ENCODE measurements around the gene GAS2.
"Not testable (repeated sequence)": the region's sequence is repeated elsewhere in the genome, so short reads cannot be mapped to it uniquely, and the experiment has no call there.

Gene GAS2

GRCh38 chr11:22666325-22666687, at the start of gene GAS2:
GAS2 (plus strand) TSS chr11:22666611; CDS start chr11:22674870, 8,259 bp downstream.
- DNase-seq, result peak; percentile 83

DNA sequence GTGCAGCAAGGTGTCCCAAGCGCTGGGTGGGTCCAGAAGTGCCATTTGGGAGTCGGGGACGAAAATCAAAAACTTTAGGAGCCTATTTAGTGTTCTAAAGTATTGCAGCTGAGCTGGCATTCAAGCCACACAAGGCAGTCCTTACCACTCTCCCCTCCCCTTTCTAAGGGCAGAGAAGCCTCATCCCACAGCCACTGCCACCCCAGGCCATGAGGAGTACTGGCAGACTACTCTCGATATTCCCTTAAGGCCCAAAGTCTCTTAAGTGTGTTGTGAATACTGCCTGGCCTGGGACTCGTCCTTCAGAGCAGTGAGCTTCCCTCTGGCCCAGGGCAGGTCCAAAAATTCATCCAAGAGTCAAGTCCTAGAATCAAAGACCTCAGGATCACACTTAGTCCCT, 48.5 kb upstream of the GAS2 start:
- no peak for DNase-seq

DNA sequence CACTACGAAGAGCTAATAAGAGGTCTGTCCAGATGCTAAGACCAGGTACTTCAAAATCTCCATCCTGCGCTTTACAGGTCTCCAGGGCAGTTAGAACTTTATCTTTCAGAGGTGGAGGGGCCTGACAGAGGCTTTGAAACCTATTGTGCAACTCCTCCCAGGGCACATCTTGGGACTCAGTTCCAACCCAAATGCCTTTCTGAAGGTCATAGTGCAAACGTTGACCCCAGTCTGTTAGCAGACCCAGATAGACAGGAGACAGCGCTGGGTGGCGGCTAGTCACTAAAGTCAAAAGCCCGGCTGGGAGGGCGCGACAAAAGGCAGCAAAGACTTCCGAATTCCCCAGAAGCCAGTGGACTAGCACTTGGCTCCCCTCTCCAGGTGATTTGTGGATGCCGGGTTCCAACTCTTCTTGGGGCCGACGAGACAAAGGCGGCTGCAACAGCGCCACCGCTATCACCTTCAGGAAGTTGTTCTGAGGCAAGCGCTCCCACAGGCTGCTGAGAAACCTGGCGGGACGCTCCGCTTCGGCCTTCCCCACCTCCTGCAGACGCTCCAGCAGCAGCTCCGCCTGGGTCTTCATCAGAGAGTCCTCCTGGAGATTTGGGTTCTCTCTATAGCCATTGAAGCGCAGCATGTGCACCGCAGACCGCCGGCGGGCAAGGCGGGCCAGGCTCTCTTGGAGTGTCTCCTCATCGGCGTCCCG, 41.5 kb upstream of the GAS2 start:
- DNase-seq, result peak; percentile 78

GRCh38 chr11:22625448-22626287, 40.7 kb upstream of the GAS2 start, which contains the start of gene FANCF:
FANCF (minus strand) TSS chr11:22625823; CDS start chr11:22625810, 13 bp downstream.
- DNase-seq, result peak; percentile 94

DNA sequence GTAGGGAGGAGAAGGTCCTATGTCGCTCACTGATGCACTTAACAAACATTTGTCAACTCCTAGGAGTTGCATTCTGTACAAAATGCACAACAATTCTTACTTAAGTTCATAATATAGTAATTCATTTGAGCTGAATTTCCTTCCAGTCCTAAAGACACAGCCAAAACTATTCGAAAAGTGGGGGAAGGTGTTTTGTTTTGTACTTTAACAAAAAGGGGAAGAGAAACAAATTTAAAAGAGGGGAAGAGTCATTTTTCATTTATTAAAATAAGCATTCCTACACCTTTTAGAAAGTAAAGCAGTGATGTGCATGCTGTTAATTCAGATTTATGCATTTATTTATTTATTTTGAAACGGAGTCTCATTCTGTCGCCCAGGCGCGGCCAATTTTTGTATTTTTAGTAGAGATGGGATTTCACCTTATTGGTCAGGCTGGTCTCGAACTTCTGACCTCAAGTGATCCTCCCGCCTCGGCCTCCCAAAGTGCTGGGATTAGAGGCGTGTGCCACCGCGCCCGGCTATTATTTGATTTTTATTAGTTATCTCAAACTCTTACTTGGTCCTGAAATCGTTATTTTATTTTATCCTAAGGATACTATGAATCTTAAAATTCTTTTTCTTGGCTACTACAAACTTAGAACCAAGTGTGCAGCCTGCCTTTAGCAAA, 39.7 kb upstream of the GAS2 start:
- DNase-seq, result no peak

DNA sequence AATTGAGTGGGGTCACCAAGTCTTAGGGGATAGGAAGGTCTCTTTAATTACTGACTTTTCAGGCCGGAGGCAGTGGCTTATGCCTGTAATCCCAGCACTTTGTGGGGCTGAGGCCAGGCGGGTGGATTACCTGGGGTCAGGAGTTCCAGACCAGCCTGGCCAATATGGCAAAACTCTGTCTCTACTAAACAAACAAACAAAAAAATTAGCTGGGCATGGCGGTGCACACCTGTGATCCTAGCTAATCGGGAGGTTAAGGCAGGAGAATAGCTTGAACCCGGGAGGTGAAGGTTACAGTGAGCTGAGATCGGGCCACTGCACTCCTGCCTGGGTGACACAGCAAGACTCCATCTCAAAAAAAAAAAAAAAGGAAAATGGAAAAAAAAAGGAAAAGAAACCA, 39.0 kb upstream of the GAS2 start:
- no peak for DNase-seq

GRCh38 chr11:22633354-22633902, 33.0 kb upstream of the GAS2 start:
- no peak for DNase-seq

- DNase-seq, result no peak
These were observed 31.3 kb upstream of the GAS2 start for GRCh38 chr11:22634897-22635629.

DNA sequence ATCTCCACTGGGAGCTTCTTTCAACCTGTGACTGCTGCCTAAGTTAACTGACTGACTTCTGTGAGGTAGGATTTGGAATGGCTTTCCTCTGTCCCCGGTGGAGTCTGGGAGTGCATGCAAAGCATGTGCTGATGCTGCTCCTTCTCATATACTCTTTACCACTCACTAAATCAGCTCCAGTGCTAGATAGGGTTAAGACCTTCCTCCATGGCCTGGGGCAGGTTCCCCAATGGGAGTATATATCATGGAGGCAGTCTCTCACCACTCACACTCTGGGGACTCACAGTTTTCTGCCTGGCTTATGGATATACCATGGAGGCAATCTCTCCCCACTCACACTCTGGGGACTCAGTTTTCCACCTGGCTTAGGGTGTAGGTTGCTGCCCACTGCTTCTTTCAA, 30.7 kb upstream of the GAS2 start:
- DNase-seq, result no peak

- DNase-seq, result no peak
These were observed 25.5 kb upstream of the GAS2 start for GRCh38 chr11:22640862-22641261.

DNA sequence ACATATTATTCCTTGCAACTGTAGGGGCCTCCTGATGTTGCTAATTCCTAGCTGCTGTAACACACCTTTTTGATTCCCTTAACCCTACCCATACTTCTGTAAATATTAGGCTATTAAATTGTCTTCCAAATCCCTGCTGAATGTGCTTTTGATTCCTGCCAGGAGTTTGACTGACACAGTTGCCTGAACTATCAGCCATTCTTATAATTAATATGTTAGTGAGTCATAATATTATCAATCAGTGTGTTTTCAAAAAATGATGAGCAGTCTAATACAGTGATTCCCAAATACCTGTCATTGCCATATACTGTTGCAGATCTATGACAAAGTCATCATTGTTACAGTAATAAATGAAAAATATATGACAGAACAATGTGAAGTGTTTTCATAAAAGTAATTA, 24.9 kb upstream of the GAS2 start:
- no peak for DNase-seq

DNA sequence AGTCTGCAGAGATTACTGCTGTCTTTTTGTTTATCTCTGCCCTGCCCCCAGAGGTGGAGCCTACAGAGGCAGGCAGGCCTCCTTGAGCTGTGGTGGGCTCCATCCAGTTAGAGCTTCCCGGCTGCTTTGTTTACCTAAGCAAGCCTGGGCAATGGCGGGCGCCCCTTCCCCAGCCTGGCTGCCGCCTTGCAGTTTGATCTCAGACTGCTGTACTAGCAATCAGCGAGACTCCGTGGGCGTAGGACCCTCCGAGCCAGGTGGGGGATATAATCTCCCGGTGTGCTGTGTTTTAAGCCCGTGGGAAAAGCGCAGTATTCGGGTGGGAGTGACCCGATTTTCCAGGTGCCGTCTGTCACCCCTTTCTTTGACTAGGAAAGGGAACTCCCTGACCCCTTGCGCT, 14.1 kb upstream of the GAS2 start:
- not testable (repeated sequence) for DNase-seq

GRCh38 chr11:22656130-22656529, 10.3 kb upstream of the GAS2 start:
- DNase-seq, result no peak

GRCh38 chr11:22657101-22657694, 9.2 kb upstream of the GAS2 start:
- no peak for DNase-seq

- no peak for DNase-seq
These were observed 6.6 kb upstream of the GAS2 start for GRCh38 chr11:22659783-22660182.

- DNase-seq, result peak; percentile 84
These were observed 453 bp downstream of the GAS2 start for GRCh38 chr11:22666688-22667439.

DNA sequence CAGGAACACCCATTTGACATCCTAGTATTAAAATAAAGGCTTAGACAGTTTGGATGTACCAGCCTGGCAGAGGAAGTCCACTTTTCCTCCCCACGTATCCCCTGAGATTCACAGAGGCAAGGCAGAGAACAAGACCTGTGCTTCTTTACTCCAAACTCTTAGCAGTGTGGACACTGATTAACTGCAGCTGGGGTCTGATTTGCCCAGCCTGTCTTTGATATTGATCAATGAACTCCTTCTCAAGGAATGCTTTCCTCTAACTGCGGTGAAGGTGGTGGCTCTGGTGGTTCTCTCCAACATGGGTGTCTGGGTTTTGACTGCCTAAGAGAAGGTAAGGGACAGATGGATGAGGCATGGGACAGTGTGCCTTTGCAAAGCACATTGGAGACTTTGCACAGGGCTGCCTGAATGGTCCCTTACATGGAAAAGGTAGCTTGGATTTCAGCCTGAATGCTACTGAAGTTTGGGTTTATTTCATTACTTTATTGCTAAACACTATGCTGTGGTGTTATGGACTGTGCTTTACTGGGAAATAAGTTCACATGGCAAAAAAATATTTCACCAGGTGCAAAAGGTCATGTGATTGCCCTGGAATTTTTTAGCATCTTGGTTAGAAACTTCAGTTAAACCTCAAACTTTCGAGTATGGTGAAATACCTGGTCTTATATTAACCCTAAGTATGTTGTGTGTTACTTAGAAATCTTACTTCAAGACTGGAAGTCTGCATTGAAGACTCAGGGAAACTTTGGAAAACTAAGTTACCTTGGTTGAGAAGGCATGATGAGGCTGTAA, 1.8 kb downstream of the GAS2 start:
- peak; percentile 30 for DNase-seq

DNA sequence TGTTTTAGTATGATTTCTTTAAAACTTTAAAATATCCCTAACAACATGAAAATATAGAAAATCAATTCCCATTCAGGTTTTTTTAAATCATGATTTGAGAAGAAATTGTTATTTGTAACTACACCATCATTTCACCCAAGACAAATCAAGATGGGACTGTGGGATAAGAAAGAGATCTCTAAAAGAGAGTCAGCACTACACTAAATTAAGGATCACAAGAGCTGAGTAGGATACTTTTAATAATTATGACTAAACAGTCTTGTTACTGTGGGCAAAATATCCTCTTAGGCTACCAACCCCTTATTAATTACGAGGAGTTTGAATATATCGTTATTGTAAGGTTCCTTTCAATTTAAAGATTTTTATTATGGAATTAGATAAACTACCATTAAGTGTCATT, 3.0 kb downstream of the GAS2 start:
- no peak for DNase-seq

GRCh38 chr11:22670830-22671229, 4.4 kb downstream of the GAS2 start:
- no peak for DNase-seq

- DNase-seq, result no peak
These were observed 5.3 kb downstream of the GAS2 start for GRCh38 chr11:22671751-22672150.
